Measurements from ENCODE around the gene ZIC1.

Gene ZIC1

GRCh38 chr3:147422601-147423536 lies 13.7 kb downstream of the ZIC1 start:
- ATAC-seq = no peak

- ATAC-seq = no peak
Measured at GRCh38 chr3:147423537-147423797, 14.3 kb downstream of the ZIC1 start.

GRCh38 chr3:147423798-147424580 lies 14.8 kb downstream of the ZIC1 start:
- ATAC-seq = no peak

- no peak for ATAC-seq
Measured at GRCh38 chr3:147424581-147425387, 15.6 kb downstream of the ZIC1 start.

- ATAC-seq = no peak
Measured at GRCh38 chr3:147425388-147425850, 16.3 kb downstream of the ZIC1 start.

- ATAC-seq = no peak
Measured at GRCh38 chr3:147426931-147427330, 17.8 kb downstream of the ZIC1 start.

- ATAC-seq = no peak
Measured at GRCh38 chr3:147427746-147428145, 18.6 kb downstream of the ZIC1 start.

GRCh38 chr3:147428326-147428725 lies 19.2 kb downstream of the ZIC1 start:
- ATAC-seq = no peak

- ATAC-seq = no peak
Measured at GRCh38 chr3:147428754-147429153, 19.6 kb downstream of the ZIC1 start.

- no peak for ATAC-seq
Measured at GRCh38 chr3:147431751-147432150, 22.6 kb downstream of the ZIC1 start.

GRCh38 chr3:147447224-147447623 lies 38.1 kb downstream of the ZIC1 start:
- no peak for ATAC-seq

GRCh38 chr3:147449669-147450068 lies 40.5 kb downstream of the ZIC1 start:
- ATAC-seq = no peak

GRCh38 chr3:147458995-147459704 lies 50.0 kb downstream of the ZIC1 start:
- ATAC-seq = no peak

GRCh38 chr3:147462856-147463255 lies 53.7 kb downstream of the ZIC1 start:
- no peak for ATAC-seq
